NB4 (cell line): ENCODE results near the gene TMEFF1.
"Not testable (repeated sequence)": the region's sequence is repeated elsewhere in the genome, so short reads cannot be mapped to it uniquely, and the experiment has no call there.

Experiments used
- DNase-seq: peaks from one replicate; pipeline ENCODE4 v3.0.0; 2010; ENCODE audit warnings: low read depth
- H3K4me3 ChIP-seq: one replicate; pipeline ENCODE4 v1.5.1; 2011; ENCODE audit warnings: mild to moderate bottlenecking, low read depth, low read length, moderate library complexity
- MYC ChIP-seq: IDR thresholded peaks from 2 replicates; pipeline ENCODE4 v1.6.1; 2011; ENCODE audit warnings: low read depth, low read length
- POLR2A ChIP-seq: IDR thresholded peaks from 2 replicates; pipeline ENCODE4 v1.6.1; 2011; ENCODE audit warnings: mild to moderate bottlenecking; ENCODE audit not compliant: insufficient read length; ENCODE audit errors: extremely low read depth
- TF ChIP-seq, protein P1 (sequence below): IDR thresholded peaks from one replicate; pipeline ENCODE4 v1.5.1; 2012; ENCODE audit warnings: low read depth, low read length
- TF ChIP-seq, protein P2 (sequence below): IDR thresholded peaks from 2 replicates; pipeline ENCODE4 v1.6.1; 2011; ENCODE audit warnings: low read depth, low read length

Gene TMEFF1

DNA sequence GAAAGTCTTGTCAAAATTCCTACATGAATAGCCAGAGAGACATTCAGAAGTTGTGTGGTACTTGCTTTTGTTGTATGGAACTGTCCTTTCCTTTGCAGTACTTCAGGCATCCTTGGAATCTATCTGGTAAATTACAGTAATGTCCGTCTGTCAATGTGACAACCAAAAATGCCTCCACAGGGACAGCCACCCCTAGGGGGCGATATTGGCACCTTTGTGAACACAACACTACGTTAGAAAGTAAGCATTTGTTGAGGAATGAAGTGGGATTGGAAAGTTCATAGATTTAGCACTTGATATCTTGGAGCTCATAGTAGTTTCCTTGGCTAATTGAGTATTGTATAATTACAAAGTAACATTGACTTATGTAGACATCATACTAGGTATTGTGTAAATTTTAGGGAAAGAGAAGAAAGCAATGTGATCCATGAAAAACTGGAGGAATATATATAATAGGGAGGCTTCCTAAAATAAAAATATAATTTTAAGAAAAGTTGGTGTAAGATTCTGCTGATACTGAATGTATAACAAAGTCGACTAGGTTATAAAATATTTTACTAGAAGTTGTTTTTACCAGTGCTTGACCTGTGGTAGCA lies 32.7 kb downstream of the TMEFF1 start:
- DNase-seq = peak; percentile 71
- TF ChIP-seq, protein P1, sequence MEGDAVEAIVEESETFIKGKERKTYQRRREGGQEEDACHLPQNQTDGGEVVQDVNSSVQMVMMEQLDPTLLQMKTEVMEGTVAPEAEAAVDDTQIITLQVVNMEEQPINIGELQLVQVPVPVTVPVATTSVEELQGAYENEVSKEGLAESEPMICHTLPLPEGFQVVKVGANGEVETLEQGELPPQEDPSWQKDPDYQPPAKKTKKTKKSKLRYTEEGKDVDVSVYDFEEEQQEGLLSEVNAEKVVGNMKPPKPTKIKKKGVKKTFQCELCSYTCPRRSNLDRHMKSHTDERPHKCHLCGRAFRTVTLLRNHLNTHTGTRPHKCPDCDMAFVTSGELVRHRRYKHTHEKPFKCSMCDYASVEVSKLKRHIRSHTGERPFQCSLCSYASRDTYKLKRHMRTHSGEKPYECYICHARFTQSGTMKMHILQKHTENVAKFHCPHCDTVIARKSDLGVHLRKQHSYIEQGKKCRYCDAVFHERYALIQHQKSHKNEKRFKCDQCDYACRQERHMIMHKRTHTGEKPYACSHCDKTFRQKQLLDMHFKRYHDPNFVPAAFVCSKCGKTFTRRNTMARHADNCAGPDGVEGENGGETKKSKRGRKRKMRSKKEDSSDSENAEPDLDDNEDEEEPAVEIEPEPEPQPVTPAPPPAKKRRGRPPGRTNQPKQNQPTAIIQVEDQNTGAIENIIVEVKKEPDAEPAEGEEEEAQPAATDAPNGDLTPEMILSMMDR = peak; percentile 83
- TF ChIP-seq MYC = no peak
- H3K4me3 ChIP-seq = no peak overlapping the region

DNA sequence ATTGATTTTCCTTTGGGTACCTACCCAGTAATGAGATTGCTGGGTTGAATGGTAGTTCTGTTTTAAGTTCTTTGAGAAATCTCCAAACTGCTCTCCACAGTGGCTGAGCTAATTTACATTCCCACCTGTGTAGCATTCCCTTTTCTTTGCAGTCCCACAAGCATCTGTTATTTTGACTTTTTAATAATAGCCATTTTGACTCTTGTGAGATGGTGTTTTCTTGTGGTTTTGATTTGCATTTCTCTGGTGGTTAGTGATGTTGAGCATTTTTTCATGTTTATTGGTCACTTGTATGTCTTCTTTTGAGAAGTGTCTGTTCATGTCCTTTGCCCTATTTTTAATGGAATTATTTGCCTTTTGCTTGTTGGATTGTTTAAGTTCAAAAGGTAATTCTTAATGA lies 34.4 kb downstream of the TMEFF1 start:
- not testable (repeated sequence) for DNase-seq

DNA sequence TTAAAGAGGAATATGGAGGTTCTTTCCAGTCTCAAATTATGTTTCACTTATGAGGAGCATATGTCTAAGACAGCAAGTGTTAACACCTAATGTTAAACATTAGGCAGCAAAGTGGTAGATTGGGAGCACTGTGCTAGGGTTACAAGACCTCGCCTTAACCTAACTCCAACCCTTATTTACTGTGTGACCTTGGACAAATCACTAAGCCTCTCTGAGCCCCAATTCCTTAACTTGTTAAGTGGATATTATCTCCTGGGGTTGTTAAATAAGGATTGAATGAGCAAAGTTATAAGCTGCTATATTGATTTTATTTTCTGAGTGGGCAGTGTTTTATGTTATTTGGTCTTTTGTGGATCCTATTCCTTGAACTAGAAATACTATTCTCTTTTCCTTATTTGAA lies 38.3 kb downstream of the TMEFF1 start:
- no peak for DNase-seq
- no peak overlapping the region for H3K4me3 ChIP-seq
- TF ChIP-seq, protein P1 = no peak
- TF ChIP-seq, protein P2, sequence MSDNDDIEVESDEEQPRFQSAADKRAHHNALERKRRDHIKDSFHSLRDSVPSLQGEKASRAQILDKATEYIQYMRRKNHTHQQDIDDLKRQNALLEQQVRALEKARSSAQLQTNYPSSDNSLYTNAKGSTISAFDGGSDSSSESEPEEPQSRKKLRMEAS = no peak
- TF ChIP-seq POLR2A (no peak), MYC (no peak)

More for the DNA sequence above, 34.4 kb downstream of the TMEFF1 start:
- H3K4me3 ChIP-seq = not testable (repeated sequence)

DNA sequence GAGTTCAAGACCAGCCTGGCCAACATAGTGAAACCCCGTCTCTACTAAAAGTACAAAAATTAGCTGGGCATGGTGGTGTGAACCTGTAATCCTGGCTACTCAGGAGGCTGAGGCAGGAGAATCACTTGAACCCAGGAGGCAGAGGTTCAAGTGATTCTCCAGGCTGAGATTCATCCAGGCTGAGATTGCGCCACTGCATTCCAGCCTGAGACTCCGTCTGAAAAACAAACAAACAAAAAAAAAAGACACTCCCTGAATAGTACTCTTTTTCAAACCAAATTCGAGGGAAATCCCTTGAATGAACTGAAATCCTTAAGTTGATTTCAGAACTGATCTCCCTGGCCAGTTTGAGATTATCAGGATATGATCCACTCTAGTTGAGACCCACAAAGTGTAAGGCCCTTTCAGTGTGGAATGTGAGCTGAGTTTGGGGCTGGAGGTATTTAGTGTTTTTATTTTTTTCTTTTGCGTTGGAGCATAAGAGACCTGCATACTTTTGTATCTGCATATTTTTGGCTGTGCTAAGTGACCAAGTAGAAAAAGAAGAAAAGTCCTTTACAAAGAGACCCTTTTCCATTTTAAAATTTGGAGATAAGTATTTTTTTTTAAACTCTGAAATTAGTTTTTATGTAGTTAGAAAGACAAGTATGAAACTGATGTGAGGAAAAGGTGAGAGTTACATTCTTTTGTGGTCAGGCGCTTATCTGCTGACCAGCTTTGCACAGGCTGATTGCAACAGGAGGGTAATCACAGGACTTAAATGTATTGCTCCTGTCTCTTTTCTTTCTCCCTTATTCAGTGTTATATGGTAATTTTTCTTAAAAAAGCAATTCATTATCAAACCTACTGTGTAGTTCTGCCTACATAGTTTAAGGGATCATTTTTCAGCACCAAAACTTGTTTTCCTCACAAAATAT lies 42.9 kb downstream of the TMEFF1 start:
- no peak for DNase-seq
- TF ChIP-seq MYC (no peak), POLR2A (no peak)
- TF ChIP-seq, protein P1 = no peak
- TF ChIP-seq, protein P2 = no peak
- H3K4me3 ChIP-seq = no peak overlapping the region

DNA sequence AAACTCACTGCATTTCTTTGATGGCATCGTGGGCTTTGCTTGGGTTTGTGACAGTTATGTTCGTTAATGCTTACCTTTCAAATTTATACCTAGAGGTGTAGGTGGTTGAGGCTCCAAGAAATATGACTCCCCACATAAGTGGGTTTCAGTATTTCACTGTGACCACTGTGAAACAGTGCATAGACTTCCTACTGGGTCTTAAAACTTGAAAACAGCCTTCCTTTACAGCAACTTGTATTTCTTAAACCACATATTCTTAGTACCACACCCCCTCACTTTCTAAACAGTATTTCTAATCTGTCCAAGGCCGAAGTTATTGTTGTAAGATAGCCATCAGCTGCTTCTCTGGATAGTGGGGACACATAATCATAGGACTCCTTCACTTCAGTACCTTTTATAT lies 48.3 kb downstream of the TMEFF1 start:
- DNase-seq = no peak
- TF ChIP-seq POLR2A = no peak
- no peak overlapping the region for H3K4me3 ChIP-seq

DNA sequence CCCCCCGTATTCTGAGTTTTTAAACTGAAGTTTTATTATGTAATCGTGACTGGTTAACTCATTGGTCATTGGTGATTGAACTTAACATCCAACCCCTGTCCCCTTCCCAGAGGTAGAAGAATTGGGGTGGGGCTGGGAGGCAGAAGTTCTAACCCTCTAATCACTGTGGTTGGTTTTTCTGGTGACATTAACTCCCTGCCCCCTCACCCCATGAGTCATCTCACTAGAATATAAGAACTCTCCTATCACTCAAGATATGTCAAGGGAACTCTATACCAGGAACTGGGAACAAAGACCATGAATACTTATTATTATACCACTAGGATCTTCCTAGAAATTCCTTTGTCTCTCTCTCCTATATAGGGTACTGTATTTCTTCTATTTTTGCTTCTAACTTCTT lies 52.6 kb downstream of the TMEFF1 start:
- TF ChIP-seq MYC = no peak
- TF ChIP-seq POLR2A = no peak
- TF ChIP-seq, protein P2 = no peak
- TF ChIP-seq, protein P1 = no peak
- no peak overlapping the region for H3K4me3 ChIP-seq
- peak; percentile 7 for DNase-seq

DNA sequence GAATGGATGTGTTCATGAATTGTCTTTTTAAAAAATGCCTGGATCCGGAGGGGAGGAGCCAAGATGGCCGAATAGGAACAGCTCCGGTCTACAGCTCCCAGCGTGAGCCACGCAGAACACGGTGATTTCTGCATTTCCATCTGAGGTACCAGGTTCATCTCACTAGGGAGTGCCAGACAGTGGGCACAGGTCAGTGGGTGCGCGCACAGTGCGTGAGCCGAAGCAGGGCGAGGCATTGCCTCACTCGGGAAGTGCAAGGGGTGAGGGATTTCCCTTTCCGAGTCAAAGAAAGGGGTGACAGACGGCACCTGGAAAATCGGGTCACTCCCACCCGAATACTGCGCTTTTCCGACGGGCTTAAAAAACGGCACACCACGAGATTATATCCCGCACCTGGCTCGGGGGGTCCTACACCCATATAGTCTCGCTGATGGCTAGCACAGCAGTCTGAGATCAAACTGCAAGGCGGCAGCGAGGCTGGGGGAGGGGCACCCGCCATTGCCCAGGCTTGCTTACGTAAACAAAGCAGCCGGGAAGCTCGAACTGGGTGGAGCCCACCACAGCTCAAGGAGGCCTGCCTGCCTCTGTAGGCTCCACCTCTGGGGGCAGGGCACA lies 54.3 kb downstream of the TMEFF1 start:
- not testable (repeated sequence) for H3K4me3 ChIP-seq, DNase-seq
